WERI-Rb-1 (cell line): ENCODE results near the gene RAE1.
"Not testable (repeated sequence)": the region's sequence is repeated elsewhere in the genome, so short reads cannot be mapped to it uniquely, and the experiment has no call there.

Experiments
- DNase-seq: peaks from one replicate; pipeline ENCODE4 v3.0.0-alpha.2; 2020
- H3K27ac ChIP-seq: fragments of 250-450 bp; sonication (Bioruptor Pico); 2 replicates; pipeline ENCODE4 v1.5.1; 2020; ENCODE audit warnings: mild to moderate bottlenecking, moderate library complexity
- H3K27me3 ChIP-seq: fragments of 250-450 bp; sonication (Bioruptor Pico); 2 replicates; pipeline ENCODE4 v1.5.1; 2021; ENCODE audit warnings: mild to moderate bottlenecking, low read depth, moderate library complexity; ENCODE audit not compliant: insufficient read depth, severe bottlenecking
- H3K36me3 ChIP-seq: fragments of 250-450 bp; sonication (Bioruptor Pico); 2 replicates; pipeline ENCODE4 v1.5.1; 2020; ENCODE audit warnings: mild to moderate bottlenecking, moderate library complexity
- H3K4me3 ChIP-seq: 2 replicates; pipeline ENCODE4 v1.5.1; 2011; ENCODE audit warnings: low read depth, mild to moderate bottlenecking, control low read depth, low read length
- H3K9me3 ChIP-seq: fragments of 250-450 bp; sonication (Bioruptor Pico); 2 replicates; pipeline ENCODE4 v1.5.1; 2021; ENCODE audit warnings: mild to moderate bottlenecking, moderate library complexity; ENCODE audit not compliant: severe bottlenecking
- TF ChIP-seq, protein P1 (sequence below): IDR thresholded peaks from 2 replicates; pipeline ENCODE4 v1.5.1; 2011; ENCODE audit warnings: low read depth, mild to moderate bottlenecking, control low read depth, inconsistent platforms, low read length

RAE1 gene

GRCh38 chr20:57417830-57418780, 67.0 kb downstream of the RAE1 start:
- Histone ChIP-seq H3K27me3 (no peaks in the 10 kb centered on the region), H3K4me3 (no peak overlapping the region), H3K36me3 (no peaks in the 10 kb centered on the region), H3K9me3 (no peaks in the 10 kb centered on the region), H3K27ac (no peak overlapping the region)
- TF ChIP-seq, protein P1, sequence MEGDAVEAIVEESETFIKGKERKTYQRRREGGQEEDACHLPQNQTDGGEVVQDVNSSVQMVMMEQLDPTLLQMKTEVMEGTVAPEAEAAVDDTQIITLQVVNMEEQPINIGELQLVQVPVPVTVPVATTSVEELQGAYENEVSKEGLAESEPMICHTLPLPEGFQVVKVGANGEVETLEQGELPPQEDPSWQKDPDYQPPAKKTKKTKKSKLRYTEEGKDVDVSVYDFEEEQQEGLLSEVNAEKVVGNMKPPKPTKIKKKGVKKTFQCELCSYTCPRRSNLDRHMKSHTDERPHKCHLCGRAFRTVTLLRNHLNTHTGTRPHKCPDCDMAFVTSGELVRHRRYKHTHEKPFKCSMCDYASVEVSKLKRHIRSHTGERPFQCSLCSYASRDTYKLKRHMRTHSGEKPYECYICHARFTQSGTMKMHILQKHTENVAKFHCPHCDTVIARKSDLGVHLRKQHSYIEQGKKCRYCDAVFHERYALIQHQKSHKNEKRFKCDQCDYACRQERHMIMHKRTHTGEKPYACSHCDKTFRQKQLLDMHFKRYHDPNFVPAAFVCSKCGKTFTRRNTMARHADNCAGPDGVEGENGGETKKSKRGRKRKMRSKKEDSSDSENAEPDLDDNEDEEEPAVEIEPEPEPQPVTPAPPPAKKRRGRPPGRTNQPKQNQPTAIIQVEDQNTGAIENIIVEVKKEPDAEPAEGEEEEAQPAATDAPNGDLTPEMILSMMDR = no peak
- DNase-seq = peak; percentile 31

GRCh38 chr20:57419479-57419878, 68.4 kb downstream of the RAE1 start:
- H3K4me3 ChIP-seq, H3K9me3 ChIP-seq, H3K36me3 ChIP-seq, H3K27me3 ChIP-seq, H3K27ac ChIP-seq, DNase-seq: not testable (repeated sequence)

DNA sequence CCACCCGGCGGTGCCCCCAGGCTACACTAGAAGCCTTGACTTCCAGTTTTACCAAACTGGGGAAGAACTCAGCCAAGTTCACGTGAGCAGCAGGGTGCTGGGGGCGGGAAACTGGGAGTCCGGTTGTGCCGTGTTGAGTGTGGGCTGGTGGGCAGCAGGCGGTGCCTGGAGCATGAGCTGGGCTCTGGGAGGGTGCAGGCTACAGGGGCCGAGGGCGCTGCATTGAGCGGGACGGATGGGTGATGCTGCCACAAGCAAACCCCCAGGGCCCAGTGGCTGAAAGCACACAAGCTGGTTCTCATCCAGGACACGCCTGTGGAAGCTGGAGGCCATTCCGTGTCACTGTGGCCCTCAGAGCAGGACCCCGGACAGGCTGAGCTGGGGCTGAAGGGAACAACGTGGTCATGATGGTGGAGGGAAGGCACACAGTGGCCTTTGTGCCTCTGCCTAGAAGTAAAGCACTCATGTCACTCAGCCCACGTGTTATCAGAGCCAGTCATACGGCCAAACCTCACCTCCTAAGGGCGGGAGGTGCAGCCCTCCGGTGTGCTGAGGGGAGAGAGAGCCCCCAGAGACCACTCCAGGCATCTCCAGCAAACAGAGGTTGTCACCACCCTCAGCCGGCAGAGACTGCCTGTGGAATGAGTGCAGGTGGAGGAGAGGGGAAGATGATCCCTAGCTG, 69.7 kb downstream of the RAE1 start:
- Histone ChIP-seq H3K27me3 (no peaks in the 10 kb centered on the region), H3K9me3 (no peaks in the 10 kb centered on the region), H3K4me3 (no peak overlapping the region), H3K27ac (no peak overlapping the region), H3K36me3 (no peaks in the 10 kb centered on the region)
- TF ChIP-seq, protein P1 = no peak
- no peak for DNase-seq

- DNase-seq = no peak
- Histone ChIP-seq H3K4me3 (no peak overlapping the region), H3K36me3 (no peaks in the 10 kb centered on the region), H3K27ac (no peak overlapping the region), H3K9me3 (no peaks in the 10 kb centered on the region), H3K27me3 (no peaks in the 10 kb centered on the region)
- TF ChIP-seq, protein P1 = no peak
Measured at GRCh38 chr20:57421253-57422220, 70.5 kb downstream of the RAE1 start.

- H3K9me3 ChIP-seq = no peaks in the 10 kb centered on the region
- H3K27me3 ChIP-seq = no peaks in the 10 kb centered on the region
- H3K36me3 ChIP-seq = no peaks in the 10 kb centered on the region
- no peak overlapping the region for H3K27ac ChIP-seq
- no peak overlapping the region for H3K4me3 ChIP-seq
- DNase-seq = no peak
- TF ChIP-seq, protein P1 = no peak
Measured at GRCh38 chr20:57422254-57422653, 71.2 kb downstream of the RAE1 start.
